Measurements from ENCODE around the gene ZC3H12C. TPM values are rescaled to one million over a fixed set of nuclear protein-coding genes. Genes with fewer than 3 reads are reported as not detected.

The ZC3H12C gene
- total RNA-seq, 1 donor from 2014 or later, result 5.0 TPM

GRCh38 chr11:110217936-110218335, 124.7 kb downstream of the ZC3H12C start:
- H3K4me3 ChIP-seq (ENCODE audit: low read depth, low read length), result no peak overlapping the region
- TF ChIP-seq CTCF (conservative IDR thresholded peaks at IDR 0.05; ENCODE audit: low read depth, low read length), result no peak
- DNase-seq (ENCODE audit: low read depth), result no peak

DNA sequence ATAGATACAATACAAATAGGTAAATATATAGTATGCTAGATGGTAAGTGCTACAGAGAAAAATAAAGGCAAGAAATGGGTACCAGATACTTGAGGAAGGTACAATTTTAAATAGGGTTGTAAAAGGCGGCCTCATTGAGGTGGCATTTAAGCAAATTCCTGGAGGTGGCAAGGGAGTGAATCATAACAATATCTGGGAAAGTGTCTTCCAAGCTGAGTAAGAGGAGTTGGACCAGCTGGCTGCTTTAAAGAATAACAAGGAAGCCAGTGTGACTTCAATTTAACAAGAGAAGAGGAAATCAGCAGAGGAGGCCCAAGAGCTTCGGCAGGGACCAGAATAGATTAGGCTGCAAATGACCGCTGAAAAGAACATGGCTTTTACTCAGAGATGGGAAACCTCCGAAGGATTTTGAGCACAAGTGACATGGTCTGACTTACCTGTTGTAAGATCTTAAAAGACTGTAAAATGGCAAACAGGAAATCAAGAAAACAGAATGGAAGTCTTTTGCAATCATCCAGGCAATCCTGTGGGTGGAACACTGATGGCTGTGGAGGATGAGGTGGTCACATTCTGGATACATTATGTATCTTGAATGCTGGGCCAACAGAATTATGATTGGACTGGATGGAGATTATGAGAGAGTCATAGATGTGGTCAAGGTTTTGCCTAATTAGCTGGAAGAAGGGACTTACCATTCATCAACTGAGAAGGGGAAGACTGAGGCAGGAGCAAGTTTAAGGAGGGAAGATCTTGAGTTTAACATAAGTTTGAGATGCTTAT, 126.0 kb downstream of the ZC3H12C start:
- no peak overlapping the region for H3K4me3 ChIP-seq (ENCODE audit: low read depth, low read length)
- TF ChIP-seq CTCF (conservative IDR thresholded peaks at IDR 0.05; ENCODE audit: low read depth, low read length), result no peak
- no peak for DNase-seq (ENCODE audit: low read depth)

Other genes with a start within 250 kb of the ZC3H12C start
- gene RDX, start 203.2 kb downstream of the ZC3H12C start, total RNA-seq, result 72.3 and 103 TPM in 2 replicates

All from epithelial cell of proximal tubule (primary cell).